HG03565 (cell line): ENCODE measurements around the gene PFKFB3.
"Not testable (repeated sequence)": the region's sequence is repeated elsewhere in the genome, so short reads cannot be mapped to it uniquely, and the experiment has no call there.

Experiments
- ATAC-seq: cut with Tn5 transposase; IDR thresholded peaks from one replicate; pipeline ENCODE4 v1.9.1; 2021; ENCODE audit warnings: mild to moderate bottlenecking, moderate library complexity; ENCODE audit not compliant: unreplicated experiment

The PFKFB3 gene

GRCh38 chr10:6202684-6203330, at the start of gene PFKFB3:
Gene PFKFB3 (plus strand): TSS chr10:6202932. CDS start chr10:6203261, 329 bp downstream.
- ATAC-seq: peak; percentile 59

GRCh38 chr10:6153845-6154244, 48.9 kb upstream of the PFKFB3 start:
- ATAC-seq: no peak

- ATAC-seq: no peak
Observed at GRCh38 chr10:6154566-6154965, 48.2 kb upstream of the PFKFB3 start.

- no peak for ATAC-seq
Observed at GRCh38 chr10:6158276-6158675, 44.5 kb upstream of the PFKFB3 start.

- no peak for ATAC-seq
Observed at GRCh38 chr10:6161921-6162320, 40.8 kb upstream of the PFKFB3 start.

GRCh38 chr10:6162589-6163356, 40.0 kb upstream of the PFKFB3 start:
- ATAC-seq: no peak

GRCh38 chr10:6163364-6164270, 39.1 kb upstream of the PFKFB3 start:
- peak; percentile 89 for ATAC-seq

GRCh38 chr10:6164271-6165095, 38.2 kb upstream of the PFKFB3 start:
- no peak for ATAC-seq

GRCh38 chr10:6165221-6165725, 37.5 kb upstream of the PFKFB3 start:
- no peak for ATAC-seq

- ATAC-seq: not testable (repeated sequence)
Observed at GRCh38 chr10:6165933-6166332, 36.8 kb upstream of the PFKFB3 start.

- ATAC-seq: no peak
Observed at GRCh38 chr10:6167456-6167855, 35.3 kb upstream of the PFKFB3 start.

GRCh38 chr10:6168084-6168483, 34.6 kb upstream of the PFKFB3 start:
- no peak for ATAC-seq

- ATAC-seq: no peak
Observed at GRCh38 chr10:6170638-6171037, 32.1 kb upstream of the PFKFB3 start.

GRCh38 chr10:6171881-6172695, 30.6 kb upstream of the PFKFB3 start:
- ATAC-seq: no peak

GRCh38 chr10:6173203-6173602, 29.5 kb upstream of the PFKFB3 start:
- no peak for ATAC-seq

GRCh38 chr10:6174201-6174874, 28.4 kb upstream of the PFKFB3 start:
- no peak for ATAC-seq

- no peak for ATAC-seq
Observed at GRCh38 chr10:6175329-6176055, 27.2 kb upstream of the PFKFB3 start.

GRCh38 chr10:6176691-6177231, 26.0 kb upstream of the PFKFB3 start:
- ATAC-seq: no peak
